Measurements from ENCODE around the gene MTTP.

Gene MTTP

DNA sequence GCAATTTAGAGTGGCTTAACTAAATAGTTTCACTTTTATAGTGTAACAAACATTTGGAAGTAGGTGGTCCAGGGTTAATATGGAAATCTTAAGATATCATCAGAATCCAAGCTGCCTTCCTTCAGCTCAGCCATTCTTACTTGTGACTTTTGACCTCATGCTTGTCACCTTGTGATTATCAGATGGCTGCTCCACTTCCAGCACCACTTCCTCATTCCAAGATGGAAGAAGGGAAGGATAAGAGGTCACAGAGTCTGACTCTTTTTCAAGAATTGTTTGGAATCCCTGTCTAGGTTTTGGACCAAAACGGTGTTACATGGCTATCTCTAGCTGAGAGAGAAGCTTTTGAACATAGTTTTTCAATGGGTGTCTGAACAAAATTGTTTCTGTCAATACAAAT, 39.9 kb downstream of the MTTP start:
- Histone ChIP-seq H3K4me3 (ENCODE audit: severe bottlenecking) (no peak overlapping the region), H3K36me3 (ENCODE audit: low read depth) (no peaks in the 10 kb centered on the region), H3K27ac (ENCODE audit: poor library complexity, severe bottlenecking) (no peak overlapping the region), H3K9me3 (ENCODE audit: severe bottlenecking) (no peaks in the 10 kb centered on the region), H3K4me1 (ENCODE audit: insufficient read depth, poor library complexity, severe bottlenecking) (no peaks in the 10 kb centered on the region), H3K27me3 (ENCODE audit: insufficient read depth, poor library complexity, severe bottlenecking) (no peaks in the 10 kb centered on the region)
- TF ChIP-seq, protein P1, sequence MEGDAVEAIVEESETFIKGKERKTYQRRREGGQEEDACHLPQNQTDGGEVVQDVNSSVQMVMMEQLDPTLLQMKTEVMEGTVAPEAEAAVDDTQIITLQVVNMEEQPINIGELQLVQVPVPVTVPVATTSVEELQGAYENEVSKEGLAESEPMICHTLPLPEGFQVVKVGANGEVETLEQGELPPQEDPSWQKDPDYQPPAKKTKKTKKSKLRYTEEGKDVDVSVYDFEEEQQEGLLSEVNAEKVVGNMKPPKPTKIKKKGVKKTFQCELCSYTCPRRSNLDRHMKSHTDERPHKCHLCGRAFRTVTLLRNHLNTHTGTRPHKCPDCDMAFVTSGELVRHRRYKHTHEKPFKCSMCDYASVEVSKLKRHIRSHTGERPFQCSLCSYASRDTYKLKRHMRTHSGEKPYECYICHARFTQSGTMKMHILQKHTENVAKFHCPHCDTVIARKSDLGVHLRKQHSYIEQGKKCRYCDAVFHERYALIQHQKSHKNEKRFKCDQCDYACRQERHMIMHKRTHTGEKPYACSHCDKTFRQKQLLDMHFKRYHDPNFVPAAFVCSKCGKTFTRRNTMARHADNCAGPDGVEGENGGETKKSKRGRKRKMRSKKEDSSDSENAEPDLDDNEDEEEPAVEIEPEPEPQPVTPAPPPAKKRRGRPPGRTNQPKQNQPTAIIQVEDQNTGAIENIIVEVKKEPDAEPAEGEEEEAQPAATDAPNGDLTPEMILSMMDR (IDR thresholded peaks at IDR 0.05; ENCODE audit: poor library complexity, severe bottlenecking), result no peak
- ATAC-seq (ENCODE audit: low read depth) (no peak), DNase-seq (ENCODE audit: low spot score) (no peak)

DNA sequence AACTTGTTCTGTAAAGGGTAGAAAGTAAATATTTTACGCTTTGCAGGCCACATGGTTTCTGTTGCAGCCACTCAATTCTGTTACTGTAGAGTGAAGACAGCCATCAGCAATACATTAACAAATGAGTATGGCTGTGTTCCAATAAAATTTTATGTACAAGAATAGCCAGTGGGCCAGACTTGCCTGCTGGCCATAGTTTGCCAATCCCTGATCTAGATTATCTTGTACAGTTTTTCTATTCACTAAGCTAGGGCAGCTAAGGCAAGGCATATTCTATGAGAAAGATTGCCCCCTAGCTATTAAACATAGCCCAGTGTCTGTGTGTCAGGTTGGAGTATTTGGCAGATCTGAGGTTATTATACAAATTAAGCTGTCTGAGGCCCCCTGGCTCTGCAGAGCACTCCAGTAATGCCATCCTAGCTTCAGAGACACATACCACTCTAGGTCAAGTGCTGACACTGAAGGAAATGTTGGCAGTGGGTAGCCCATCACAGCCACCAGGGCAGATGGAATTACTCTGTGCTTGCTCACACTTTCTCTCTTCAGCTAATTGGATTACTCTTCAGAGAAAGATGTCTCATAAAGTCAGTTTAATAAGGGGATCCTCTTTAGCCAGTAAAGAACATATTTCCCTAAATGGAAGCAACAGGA, 40.7 kb downstream of the MTTP start:
- no peak overlapping the region for H3K27ac ChIP-seq (ENCODE audit: poor library complexity, severe bottlenecking)
- no peaks in the 10 kb centered on the region for H3K9me3 ChIP-seq (ENCODE audit: severe bottlenecking)
- no peaks in the 10 kb centered on the region for H3K36me3 ChIP-seq (ENCODE audit: low read depth)
- H3K27me3 ChIP-seq (ENCODE audit: insufficient read depth, poor library complexity, severe bottlenecking), result no peaks in the 10 kb centered on the region
- ATAC-seq (ENCODE audit: low read depth) (no peak), DNase-seq (ENCODE audit: low spot score) (no peak)
- no peaks in the 10 kb centered on the region for H3K4me1 ChIP-seq (ENCODE audit: insufficient read depth, poor library complexity, severe bottlenecking)
- TF ChIP-seq, protein P1 (IDR thresholded peaks at IDR 0.05; ENCODE audit: poor library complexity, severe bottlenecking), result no peak
- H3K4me3 ChIP-seq (ENCODE audit: severe bottlenecking), result no peak overlapping the region

DNA sequence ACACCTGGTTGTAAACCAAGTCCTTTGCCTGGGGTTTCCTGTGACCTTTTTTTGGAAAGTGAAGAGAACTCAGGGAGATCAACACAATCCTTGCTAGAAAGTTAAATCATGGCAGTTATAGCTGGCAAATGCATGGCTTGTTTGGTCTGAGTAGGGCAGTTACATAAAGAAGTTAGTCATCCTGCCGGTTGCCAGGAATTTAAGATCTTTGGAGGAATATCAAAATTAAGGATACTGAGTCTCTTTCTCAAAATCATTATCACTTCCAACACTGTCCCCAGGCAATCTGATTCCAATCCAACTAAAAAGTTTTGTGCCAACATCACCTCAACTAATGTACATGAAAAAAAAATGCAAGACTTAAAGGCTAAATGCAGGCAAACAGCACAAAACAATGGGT, 42.8 kb downstream of the MTTP start:
- no peaks in the 10 kb centered on the region for H3K4me1 ChIP-seq (ENCODE audit: insufficient read depth, poor library complexity, severe bottlenecking)
- no peaks in the 10 kb centered on the region for H3K27me3 ChIP-seq (ENCODE audit: insufficient read depth, poor library complexity, severe bottlenecking)
- no peak overlapping the region for H3K27ac ChIP-seq (ENCODE audit: poor library complexity, severe bottlenecking)
- no peaks in the 10 kb centered on the region for H3K9me3 ChIP-seq (ENCODE audit: severe bottlenecking)
- no peak overlapping the region for H3K4me3 ChIP-seq (ENCODE audit: severe bottlenecking)
- H3K36me3 ChIP-seq (ENCODE audit: low read depth), result no peaks in the 10 kb centered on the region
- DNase-seq (ENCODE audit: low spot score), result no peak
- no peak for ATAC-seq (ENCODE audit: low read depth)
- TF ChIP-seq, protein P1 (IDR thresholded peaks at IDR 0.05; ENCODE audit: poor library complexity, severe bottlenecking), result no peak

DNA sequence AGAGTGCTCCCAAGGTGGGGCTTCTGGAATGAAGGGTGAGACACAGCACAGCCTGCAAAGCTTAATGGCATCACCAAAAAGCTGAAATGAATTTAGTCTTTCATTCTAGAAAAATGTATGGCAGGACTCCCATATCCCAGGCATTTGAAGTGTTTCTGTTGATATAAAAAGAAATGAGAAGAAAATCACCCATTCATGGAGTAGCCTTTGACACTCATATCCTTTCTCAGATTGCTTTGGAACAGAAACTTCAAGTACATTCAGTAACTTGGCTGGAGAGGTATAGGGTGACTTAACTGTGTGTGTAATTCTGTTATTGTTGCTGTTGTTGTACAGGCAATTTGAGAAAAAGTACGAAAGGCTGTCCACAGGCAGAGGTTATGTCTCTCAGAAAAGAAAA, 47.7 kb downstream of the MTTP start:
- H3K4me3 ChIP-seq (ENCODE audit: severe bottlenecking), result no peak overlapping the region
- ATAC-seq (ENCODE audit: low read depth) (no peak), DNase-seq (ENCODE audit: low spot score) (no peak)
- H3K27me3 ChIP-seq (ENCODE audit: insufficient read depth, poor library complexity, severe bottlenecking), result no peaks in the 10 kb centered on the region
- TF ChIP-seq, protein P1 (IDR thresholded peaks at IDR 0.05; ENCODE audit: poor library complexity, severe bottlenecking), result no peak
- no peak overlapping the region for H3K27ac ChIP-seq (ENCODE audit: poor library complexity, severe bottlenecking)
- H3K36me3 ChIP-seq (ENCODE audit: low read depth), result no peaks in the 10 kb centered on the region
- H3K4me1 ChIP-seq (ENCODE audit: insufficient read depth, poor library complexity, severe bottlenecking), result no peaks in the 10 kb centered on the region
- H3K9me3 ChIP-seq (ENCODE audit: severe bottlenecking), result no peaks in the 10 kb centered on the region

DNA sequence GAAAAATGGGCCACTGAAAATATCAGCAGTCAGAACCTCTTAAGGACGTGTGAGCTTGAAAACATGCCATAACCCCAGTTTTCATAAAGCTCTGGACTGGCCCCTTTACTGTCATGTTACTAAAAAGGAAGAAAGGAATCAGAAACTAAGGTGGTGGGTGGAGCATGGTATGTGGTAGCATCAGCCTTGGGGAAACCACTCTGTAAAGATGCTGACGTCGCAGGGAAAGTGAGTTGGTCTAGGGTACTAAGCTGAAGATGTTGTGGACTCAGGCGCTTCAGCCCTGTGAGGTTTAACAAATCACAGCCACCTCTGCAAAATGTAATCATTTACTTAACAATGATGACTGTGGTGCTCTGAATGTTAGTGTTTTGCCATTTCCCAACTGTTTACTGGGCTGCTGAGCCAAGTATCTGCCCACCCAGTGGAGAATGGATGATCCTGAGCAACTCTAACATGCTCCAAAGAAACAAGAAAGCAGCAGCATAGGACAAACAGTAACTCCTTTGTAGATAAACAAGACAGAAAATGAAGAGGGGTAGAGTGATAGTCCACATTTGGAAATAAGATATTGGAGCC, 49.6 kb downstream of the MTTP start:
- Histone ChIP-seq H3K4me3 (ENCODE audit: severe bottlenecking) (no peak overlapping the region), H3K27ac (ENCODE audit: poor library complexity, severe bottlenecking) (no peak overlapping the region), H3K9me3 (ENCODE audit: severe bottlenecking) (no peaks in the 10 kb centered on the region), H3K27me3 (ENCODE audit: insufficient read depth, poor library complexity, severe bottlenecking) (no peaks in the 10 kb centered on the region), H3K36me3 (ENCODE audit: low read depth) (no peaks in the 10 kb centered on the region), H3K4me1 (ENCODE audit: insufficient read depth, poor library complexity, severe bottlenecking) (no peaks in the 10 kb centered on the region)
- DNase-seq (ENCODE audit: low spot score), result no peak
- no peak for ATAC-seq (ENCODE audit: low read depth)
- TF ChIP-seq, protein P1 (IDR thresholded peaks at IDR 0.05; ENCODE audit: poor library complexity, severe bottlenecking), result no peak
